H9 (cell line): Measurements from ENCODE around the gene EDN1. TPM values are rescaled to one million over a fixed set of nuclear protein-coding genes. Genes with fewer than 3 reads are reported as not detected.

ENCODE experiments used
- DNase-seq: peaks from one replicate; pipeline ENCODE4 v3.0.0-alpha.2; 2017
- H2AFZ ChIP-seq: one replicate; pipeline ENCODE4 v1.6.1; 2013; ENCODE audit warnings: mild to moderate bottlenecking, low read length, control low read depth, moderate library complexity
- H2AK5ac ChIP-seq: 2 replicates; pipeline ENCODE4 v1.6.1; 2013; ENCODE audit warnings: low read length, control low read depth, mixed read lengths; ENCODE audit not compliant: insufficient read length
- H2BK120ac ChIP-seq: one replicate; pipeline ENCODE4 v1.6.1; 2013; ENCODE audit warnings: low read depth, mild to moderate bottlenecking, low read length, control low read depth, inconsistent platforms; ENCODE audit not compliant: poor library complexity, severe bottlenecking
- H2BK12ac ChIP-seq: 2 replicates; pipeline ENCODE4 v1.6.1; 2013; ENCODE audit warnings: low read length, control low read depth, mixed read lengths, low read depth; ENCODE audit not compliant: insufficient read length
- H2BK15ac ChIP-seq: 2 replicates; pipeline ENCODE4 v1.6.1; 2013; ENCODE audit warnings: low read depth, low read length, control low read depth
- H2BK20ac ChIP-seq: one replicate; pipeline ENCODE4 v1.6.1; 2013; ENCODE audit warnings: low read depth, mild to moderate bottlenecking, low read length, control low read depth, inconsistent platforms; ENCODE audit not compliant: poor library complexity, severe bottlenecking
- H2BK5ac ChIP-seq: 2 replicates; pipeline ENCODE4 v1.6.1; 2013; ENCODE audit warnings: low read length, control low read depth, mixed read lengths; ENCODE audit not compliant: insufficient read length
- H3K14ac ChIP-seq: 2 replicates; pipeline ENCODE4 v1.6.1; 2013; ENCODE audit warnings: low read length, control low read depth; ENCODE audit not compliant: insufficient read depth
- H3K18ac ChIP-seq: 2 replicates; pipeline ENCODE4 v1.6.1; 2013; ENCODE audit warnings: low read depth, mild to moderate bottlenecking, mixed read lengths, low read length, control low read depth; ENCODE audit not compliant: insufficient read length
- H3K23ac ChIP-seq: 2 replicates; pipeline ENCODE4 v1.6.1; 2013; ENCODE audit warnings: low read length, control low read depth, mixed read lengths, low read depth; ENCODE audit not compliant: insufficient read length
- H3K23me2 ChIP-seq: 2 replicates; pipeline ENCODE4 v1.6.1; 2013; ENCODE audit warnings: low read depth, mild to moderate bottlenecking, mixed read lengths, low read length, control low read depth; ENCODE audit not compliant: insufficient read length, poor library complexity, severe bottlenecking
- H3K27ac ChIP-seq: 2 replicates; pipeline ENCODE4 v1.5.1; 2013; ENCODE audit warnings: low read length, control low read depth, mixed read lengths, low read depth; ENCODE audit not compliant: insufficient read length
- H3K27me3 ChIP-seq: 2 replicates; pipeline ENCODE4 v1.6.1; 2013; ENCODE audit warnings: low read length, control low read depth, inconsistent platforms; ENCODE audit not compliant: insufficient read depth
- H3K4ac ChIP-seq: 2 replicates; pipeline ENCODE4 v1.6.1; 2013; ENCODE audit warnings: low read depth, mild to moderate bottlenecking, control low read depth, inconsistent platforms, low read length, moderate library complexity
- H3K4me1 ChIP-seq: 2 replicates; pipeline ENCODE4 v1.6.1; 2013; ENCODE audit warnings: low read length, control low read depth, inconsistent platforms; ENCODE audit not compliant: insufficient read depth
- H3K4me2 ChIP-seq: 2 replicates; pipeline ENCODE4 v1.6.1; 2013; ENCODE audit warnings: low read length, control low read depth, mixed read lengths; ENCODE audit not compliant: insufficient read length, insufficient read depth
- H3K56ac ChIP-seq: 2 replicates; pipeline ENCODE4 v1.6.1; 2013; ENCODE audit warnings: low read depth, mild to moderate bottlenecking, mixed read lengths, low read length, control low read depth; ENCODE audit not compliant: insufficient read length
- H3K79me1 ChIP-seq: 2 replicates; pipeline ENCODE4 v1.6.1; 2013; ENCODE audit warnings: low read depth, mild to moderate bottlenecking, moderate library complexity, low read length, control low read depth, inconsistent platforms; ENCODE audit not compliant: insufficient read depth, poor library complexity, severe bottlenecking
- H3K79me2 ChIP-seq: 2 replicates; pipeline ENCODE4 v1.6.1; 2013; ENCODE audit warnings: low read length, control low read depth, inconsistent platforms; ENCODE audit not compliant: insufficient read depth
- H3K9ac ChIP-seq: 2 replicates; pipeline ENCODE4 v1.6.1; 2013; ENCODE audit warnings: low read length, control low read depth, mixed read lengths; ENCODE audit not compliant: insufficient read length; ENCODE audit errors: extremely low read depth
- H3K9me3 ChIP-seq: one replicate; pipeline ENCODE4 v1.6.1; 2013; ENCODE audit warnings: low read depth, low read length, inconsistent platforms; ENCODE audit not compliant: control insufficient read depth
- H3T11ph ChIP-seq: one replicate; pipeline ENCODE4 v1.6.1; 2013; ENCODE audit warnings: mild to moderate bottlenecking, low read length, control low read depth, inconsistent platforms
- H4K20me1 ChIP-seq: one replicate; pipeline ENCODE4 v1.6.1; 2013; ENCODE audit not compliant: control insufficient read depth, insufficient read length, insufficient read depth
- H4K5ac ChIP-seq: 2 replicates; pipeline ENCODE4 v1.6.1; 2013; ENCODE audit warnings: low read depth, mild to moderate bottlenecking, mixed read lengths, low read length, control low read depth; ENCODE audit not compliant: insufficient read length
- H4K8ac ChIP-seq: replicated peaks from 2 replicates; pipeline ENCODE4 v1.6.1; 2013; ENCODE audit warnings: low read length, control low read depth, mixed read lengths, low read depth; ENCODE audit not compliant: insufficient read length
- H4K91ac ChIP-seq: 2 replicates; pipeline ENCODE4 v1.6.1; 2013; ENCODE audit warnings: low read depth, mild to moderate bottlenecking, moderate library complexity, mixed read lengths, low read length, control low read depth; ENCODE audit not compliant: insufficient read length
- H3K27ac Mint-ChIP-seq, 3 experiments: 2 replicates in 2 of 3; 3 replicates in 1 of 3; pipeline ENCODE4 v1.8.0; 2020 to 2021; ENCODE audit warnings: mixed read lengths in 3 of 3, mild to moderate bottlenecking in 1 of 3, moderate library complexity in 1 of 3
- H3K27me3 Mint-ChIP-seq: 2 replicates; pipeline ENCODE4 v1.8.0; 2021; ENCODE audit warnings: low read depth, mild to moderate bottlenecking, moderate library complexity, mixed read lengths
- H3K36me3 Mint-ChIP-seq, 3 experiments: 2 replicates in 2 of 3; 3 replicates in 1 of 3; pipeline ENCODE4 v1.8.0; 2020 to 2021; ENCODE audit warnings: low read depth in 3 of 3, mixed read lengths in 3 of 3; ENCODE audit not compliant: insufficient read depth in 1 of 3
- H3K4me1 Mint-ChIP-seq, 2 experiments: 2 replicates each; pipeline ENCODE4 v1.8.0; 2020; ENCODE audit warnings: mixed read lengths in 2 of 2
- H3K4me3 Mint-ChIP-seq, 2 experiments: 2 replicates in 1 of 2; 3 replicates in 1 of 2; pipeline ENCODE4 v1.8.0; 2020 to 2021; ENCODE audit warnings: mild to moderate bottlenecking in 2 of 2, mixed read lengths in 2 of 2, moderate library complexity in 1 of 2
- H3K9me3 Mint-ChIP-seq, 2 experiments: 2 replicates in 1 of 2; 3 replicates in 1 of 2; pipeline ENCODE4 v1.8.0; 2020; ENCODE audit warnings: mild to moderate bottlenecking in 2 of 2, mixed read lengths in 2 of 2, moderate library complexity in 1 of 2
- CTCF ChIP-seq: fragments of 200-600 bp; sonication (generic); conservative IDR thresholded peaks from 3 replicates; pipeline ENCODE4 v1.8.0; 2021; ENCODE audit warnings: antibody characterized with exemption, mild to moderate bottlenecking
- WGBS: extraction: QIAGEN DNeasy Blood & Tissue Kit; methylation state at CpG from one replicate; pipeline ENCODE4 v1.1.7; 2013; ENCODE audit warnings: missing lambda C conversion rate, low lambda C conversion rate, mixed read lengths; ENCODE audit not compliant: insufficient read length; ENCODE audit errors: extremely low coverage; 5-methylcytosine and 5-hydroxymethylcytosine counted together
- total RNA-seq: library from RNA; stranded (reverse); gene quantifications from 2 replicates; pipeline ENCODE4 v1.2.1, GENCODE V29; 2021

Gene EDN1
- total RNA-seq, 1 experiment from 2014 or later = 2.1 TPM

- H3K36me3 Mint-ChIP-seq = no peaks in the 10 kb centered on the region; a peak in 1 of 7 replicates
- Histone ChIP-seq H2AFZ (no peak overlapping the region), H2BK15ac (no peak overlapping the region), H3K23me2 (no peaks in the 10 kb centered on the region), H2BK5ac (no peak overlapping the region), H3T11ph (no peak overlapping the region), H2BK20ac (no peak overlapping the region), H3K4ac (no peak overlapping the region), H3K4me1 (no peaks in the 10 kb centered on the region; the same call in 1 of the 2 replicates), H4K20me1 (no peaks in the 10 kb centered on the region), H3K14ac (no peak overlapping the region), H3K56ac (no peak overlapping the region), H3K23ac (no peak overlapping the region), H3K27ac (no peak overlapping the region), H2BK12ac (no peak overlapping the region), H2BK120ac (no peak overlapping the region), H3K4me2 (no peak overlapping the region), H2AK5ac (no peak overlapping the region), H3K18ac (no peak overlapping the region), H4K5ac (no peak overlapping the region), H3K79me1 (no peaks in the 10 kb centered on the region), H3K9me3 (no peaks in the 10 kb centered on the region), H4K91ac (no peak overlapping the region), H4K8ac (no peak overlapping the region), H3K27me3 (no peaks in the 10 kb centered on the region), H3K79me2 (no peaks in the 10 kb centered on the region), H3K9ac (no peak overlapping the region)
- H3K9me3 Mint-ChIP-seq = no peaks in the 10 kb centered on the region
- H3K4me1 Mint-ChIP-seq = peaks cover 29 to 42% of the 10 kb centered on the region in 2 experiments
- TF ChIP-seq CTCF = no peak
- H3K27me3 Mint-ChIP-seq = no peaks in the 10 kb centered on the region; the same call in 1 of the 2 replicates
- no CpG with 5 or more reads among the region's 4 CpGs for WGBS
- H3K4me3 Mint-ChIP-seq = no peak overlapping the region
- no peak for DNase-seq
- peak overlapping the region in 1 of 3 experiments; percentile 62; a peak in 1 of 7 replicates for H3K27ac Mint-ChIP-seq
These were observed 52.5 kb downstream of the EDN1 start for GRCh38 chr6:12342664-12343063.
